Adrenal gland (tissue), 12 donors: ENCODE data around the gene SLC16A13. TPM values are rescaled to one million over a fixed set of nuclear protein-coding genes. Genes with fewer than 3 reads are reported as not detected.

Experiments
- DNase-seq, 7 donors: peaks; one replicate each; pipeline ENCODE4 v3.0.0-alpha.2; 2019 to 2020
- H3K27ac ChIP-seq, 5 donors: fragments of 200-600 bp; sonication (generic) in 4 of 5; 1 replicate in 3 of 5; 2 replicates in 2 of 5; pipeline versions ENCODE4 v1.5.1 to v1.8.0; 2016 to 2020; ENCODE audit warnings: mild to moderate bottlenecking in 1 of 5
- H3K27me3 ChIP-seq: fragments of 200-600 bp; 2 replicates; pipeline ENCODE4 v1.8.0; 2021
- H3K36me3 ChIP-seq, 2 donors: fragments of 200-600 bp; replicated peaks in 1 of 2; 1 replicate in 1 of 2; 2 replicates in 1 of 2; pipeline versions ENCODE4 v1.5.1 to v1.8.0; 2018 to 2022
- H3K4me1 ChIP-seq, 2 donors: fragments of 200-600 bp; replicated peaks in 1 of 2; 1 replicate in 1 of 2; 2 replicates in 1 of 2; pipeline versions ENCODE4 v1.5.1 to v1.8.0; 2018 to 2021
- H3K4me3 ChIP-seq, 4 donors: fragments of 200-600 bp; sonication (generic) in 3 of 4; one replicate each; pipeline ENCODE4 v1.5.1; 2016 to 2018
- H3K9me3 ChIP-seq, 3 donors: fragments of 200-600 bp; sonication (generic) in 1 of 3; replicated peaks in 1 of 3; 1 replicate in 2 of 3; 2 replicates in 1 of 3; pipeline versions ENCODE4 v1.5.1 to v1.8.0; 2016 to 2021
- POLR2A ChIP-seq, 2 donors: fragments of 450-650 bp; IDR thresholded peaks; one replicate each; pipeline ENCODE4 v1.6.1; 2017; ENCODE audit warnings: antibody characterized with exemption in 2 of 2, mild to moderate bottlenecking in 2 of 2, moderate library complexity in 1 of 2
- WGBS, 4 donors: extraction: QIAGEN DNeasy Blood & Tissue Kit in 2 of 4; methylation state at CpG; one replicate each; pipeline versions ENCODE4 v1.1.5 to v1.1.7; 2013 to 2017; 5-methylcytosine and 5-hydroxymethylcytosine counted together
- intact Hi-C, 2 donors: fragments of 100-400 bp; cut with DNase I; formaldehyde crosslinking; loops; one replicate each; pipeline versions ENCODE4 v1.14.1 to v1.15.0; 2022 to 2023
- polyA plus RNA-seq, 3 donors: library from polyadenylated mRNA; stranded (reverse); fragments of 200-250 nt in 2 of 3; fragments of 350-450 nt in 1 of 3; fragmentation: Illumina TruSeq in 1 of 3; extraction: RNeasy Lipid Tissue Mini Kit (QIAGEN cat#74804) in 1 of 3; gene quantifications; one replicate each; pipeline ENCODE4 v1.2.3, GENCODE V29; 2013 to 2014
- total RNA-seq, 9 donors: library from RNA; depleted of rRNA in 4 of 9; stranded (reverse); fragments of >200 nt in 4 of 9; fragments of 120-200 nt in 1 of 9; fragmentation: NEBNext Ultra II Directional in 1 of 9; extraction: Animal tissue kit (Norgen Biotek cat#: 25700) in 1 of 9; gene quantifications; one replicate each; pipeline versions ENCODE4 v1.1.0 to v1.2.4, GENCODE V29; 2013 to 2023
- TF ChIP-seq, protein P1 (sequence below), 6 experiments: fragments of 450-650 bp in 4 of 6; fragments of 200-600 bp in 2 of 6; sonication (generic) in 1 of 6; IDR thresholded peaks; 1 replicate in 5 of 6; 2 replicates in 1 of 6; pipeline versions ENCODE4 v1.5.1 to v1.8.0; 2016 to 2021; ENCODE audit warnings: antibody characterized with exemption in 6 of 6, mild to moderate bottlenecking in 2 of 6, moderate library complexity in 1 of 6
- donor health status: healthy with polysubstance abuse.
- donor health status: Bipolar disorder and iron deficiency.
- donor health status: DM: yes; HTN: yes; CAD: no.
- donor health status: DM: no; HTN: no; CAD: no.
- donor health status: DM: no; HTN: no; CAD: no.
- donor health status: DM: yes; HTN: yes; CAD: no.

SLC16A13 gene
- total and polyA plus RNA-seq, 12 donors: 0.84 to 3.2 (median 2.2) TPM

GRCh38 chr17:7020894-7021664, 14.7 kb upstream of the SLC16A13 start:
- no peak for TF ChIP-seq POLR2A (IDR thresholded peaks at IDR 0.05)
- TF ChIP-seq, protein P1, sequence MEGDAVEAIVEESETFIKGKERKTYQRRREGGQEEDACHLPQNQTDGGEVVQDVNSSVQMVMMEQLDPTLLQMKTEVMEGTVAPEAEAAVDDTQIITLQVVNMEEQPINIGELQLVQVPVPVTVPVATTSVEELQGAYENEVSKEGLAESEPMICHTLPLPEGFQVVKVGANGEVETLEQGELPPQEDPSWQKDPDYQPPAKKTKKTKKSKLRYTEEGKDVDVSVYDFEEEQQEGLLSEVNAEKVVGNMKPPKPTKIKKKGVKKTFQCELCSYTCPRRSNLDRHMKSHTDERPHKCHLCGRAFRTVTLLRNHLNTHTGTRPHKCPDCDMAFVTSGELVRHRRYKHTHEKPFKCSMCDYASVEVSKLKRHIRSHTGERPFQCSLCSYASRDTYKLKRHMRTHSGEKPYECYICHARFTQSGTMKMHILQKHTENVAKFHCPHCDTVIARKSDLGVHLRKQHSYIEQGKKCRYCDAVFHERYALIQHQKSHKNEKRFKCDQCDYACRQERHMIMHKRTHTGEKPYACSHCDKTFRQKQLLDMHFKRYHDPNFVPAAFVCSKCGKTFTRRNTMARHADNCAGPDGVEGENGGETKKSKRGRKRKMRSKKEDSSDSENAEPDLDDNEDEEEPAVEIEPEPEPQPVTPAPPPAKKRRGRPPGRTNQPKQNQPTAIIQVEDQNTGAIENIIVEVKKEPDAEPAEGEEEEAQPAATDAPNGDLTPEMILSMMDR (IDR thresholded peaks at IDR 0.05): no peak
- Histone ChIP-seq H3K4me1 (peaks cover 24 to 27% of the 10 kb centered on the region in 2 donors), H3K4me3 (no peak overlapping the region), H3K9me3 (no peaks in the 10 kb centered on the region), H3K36me3 (no peaks in the 10 kb centered on the region), H3K27ac (peak overlapping the region in 3 of 5 donors; percentile 35 to 71 (median 52)), H3K27me3 (no peaks in the 10 kb centered on the region)
- no peak for DNase-seq
- intact Hi-C loops: loop anchor here in 1 of 2 donors (5.0 kb wide), 1 partner anchor 109 kb away; no protein-coding TSS in a partner anchor
- 60 to 82% (median 68%) methylated on average over 7 to 11 of the region's 11 CpGs for WGBS, 4 donors

DNA sequence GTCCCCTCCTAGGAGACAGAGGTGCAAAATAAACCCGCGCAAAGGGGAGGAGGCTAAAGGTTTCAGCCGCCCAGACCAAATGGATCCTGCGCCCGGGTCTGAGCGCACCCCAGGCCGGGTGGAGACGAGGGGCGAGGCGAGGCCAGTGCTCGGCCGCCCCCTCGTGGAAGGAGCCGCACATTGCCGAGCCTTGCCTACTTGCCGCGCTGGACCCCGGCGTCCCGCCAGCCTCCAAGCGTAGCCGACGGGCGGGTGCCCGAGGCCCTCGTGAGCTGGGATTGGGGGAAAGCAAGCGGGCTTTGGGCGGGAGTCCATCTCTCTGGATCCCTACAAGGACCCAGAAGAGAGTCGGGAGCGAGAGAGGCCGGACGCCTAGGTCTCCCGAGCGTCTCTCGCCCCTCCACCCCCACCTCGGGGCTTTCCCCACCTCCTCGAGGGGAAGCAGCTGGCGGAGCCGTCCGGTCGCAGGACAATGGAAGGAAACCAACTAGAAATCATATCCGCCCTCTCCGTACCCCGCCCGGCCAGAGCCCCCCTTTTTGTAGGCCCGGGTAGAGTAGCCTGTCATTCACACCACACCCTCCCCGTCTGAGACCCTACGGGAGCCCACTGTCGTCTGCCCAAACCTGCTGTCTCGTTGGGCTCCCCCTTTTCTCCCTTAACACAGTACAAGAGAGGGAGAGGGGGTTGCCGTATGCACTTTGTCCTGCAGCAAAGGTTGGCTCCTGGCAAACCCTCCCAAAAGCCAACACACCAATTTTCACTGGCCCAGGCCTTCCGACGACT, 13.6 kb upstream of the SLC16A13 start:
- intact Hi-C loops: loop anchor here in 1 of 2 donors (5.0 kb wide), 1 partner anchor 110 kb away; no protein-coding TSS in a partner anchor
- TF ChIP-seq POLR2A (IDR thresholded peaks at IDR 0.05): peak in 1 of 2 donors; percentile 16
- TF ChIP-seq, protein P1 (IDR thresholded peaks at IDR 0.05): peak; percentile 74 to 93 (median 91)
- Histone ChIP-seq H3K4me1 (peaks cover 19 to 23% of the 10 kb centered on the region in 2 donors), H3K36me3 (no peaks in the 10 kb centered on the region), H3K27ac (peak overlapping the region; percentile 27 to 71 (median 52)), H3K27me3 (no peaks in the 10 kb centered on the region), H3K4me3 (peak overlapping the region in 1 of 4 donors; percentile 6), H3K9me3 (no peaks in the 10 kb centered on the region)
- DNase-seq: peak; percentile 69 to 89 (median 81)
- 2 to 6% (median 4%) methylated on average over 7 to 53 of the region's 53 CpGs for WGBS, 4 donors

DNA sequence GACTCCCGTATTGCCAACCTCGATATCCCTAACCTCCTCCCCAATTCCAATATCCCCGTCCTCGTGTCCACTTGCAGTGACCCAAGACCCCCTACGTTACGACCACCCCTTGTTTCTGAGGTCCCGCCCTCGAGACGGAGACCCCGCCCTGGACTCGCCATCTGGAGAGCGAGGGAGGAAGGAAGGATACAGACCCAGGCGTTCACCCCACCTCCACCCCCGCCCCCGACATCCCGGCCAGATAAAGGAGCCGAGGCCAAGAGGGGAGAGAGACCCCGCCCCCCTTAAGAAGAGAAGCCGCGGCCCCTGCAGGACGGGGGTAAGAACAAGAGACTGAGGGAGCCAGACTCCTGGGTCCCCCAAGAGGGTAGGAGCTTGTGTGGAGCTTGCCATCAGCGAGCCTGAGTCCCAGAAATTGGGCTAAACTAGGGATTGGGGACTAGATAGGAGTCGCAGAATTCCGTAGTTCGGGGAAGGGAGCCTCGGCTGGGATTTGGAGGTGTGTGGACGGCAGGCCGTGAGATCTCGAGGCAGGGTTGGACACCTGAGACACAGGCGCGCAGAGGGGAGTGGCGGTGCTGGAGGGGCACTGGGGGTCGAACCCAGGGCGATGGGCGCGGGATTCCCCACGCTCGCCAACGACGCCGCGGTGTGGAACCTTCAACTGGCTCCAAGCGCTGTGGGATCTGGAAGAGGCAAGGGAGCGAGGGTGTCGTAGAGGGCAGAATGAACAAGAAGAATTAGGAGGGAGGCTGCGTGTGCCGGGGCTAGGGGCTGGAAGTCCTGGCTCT, 12.8 kb upstream of the SLC16A13 start, which contains the start of gene BCL6B:
BCL6B (plus strand) TSS at position 270 of the 791 bp plus-strand sequence. CDS start 622 bp downstream, outside the sequence.
- DNase-seq: peak in 3 of 7 donors; percentile 29 to 49 (median 45)
- TF ChIP-seq, protein P1 (IDR thresholded peaks at IDR 0.05): no peak
- no peak for TF ChIP-seq POLR2A (IDR thresholded peaks at IDR 0.05)
- intact Hi-C loops: loop anchor here in 1 of 2 donors (5.0 kb wide), 1 partner anchor 111 kb away; no protein-coding TSS in a partner anchor
- peak within 1 kb of the TSS in 1 of 4 donors; percentile 23 for H3K4me3 ChIP-seq
- no peaks in the 10 kb centered on the region for H3K36me3 ChIP-seq
- H3K27me3 ChIP-seq: no peaks in the 10 kb centered on the region
- H3K4me1 ChIP-seq: peaks cover 11 to 16% of the 10 kb centered on the region in 2 donors
- H3K27ac ChIP-seq: peak within 1 kb of the TSS; percentile 27 to 85 (median 56)
- WGBS, 4 donors: 7 to 19% (median 15%) methylated on average over 35 to 47 of the region's 47 CpGs
- H3K9me3 ChIP-seq: no peaks in the 10 kb centered on the region
